Stimulated activated naive CD8-positive, alpha-beta T cell treated with anti-CD3 and anti-CD28 coated beads, Interleukin-15, amount 100 ng/mL, for 72 hours (primary cell): ENCODE measurements around the gene CDH24.

Experiments
- ATAC-seq: fragments of 150-1000 bp; cut with Tn5 transposase; 2 replicates; pipeline ENCODE4 v1.10.0; 2021; ENCODE audit warnings: mild to moderate bottlenecking, moderate library complexity
- DNase-seq, 2 donors: peaks; one replicate each; pipeline ENCODE4 v3.0.0; 2021 to 2022
- H3K27ac Mint-ChIP-seq, 2 donors: one replicate each; pipeline ENCODE4 v1.8.0; 2022; ENCODE audit warnings: mild to moderate bottlenecking in 2 of 2, mixed read lengths in 2 of 2, moderate library complexity in 2 of 2
- H3K27me3 Mint-ChIP-seq: one replicate; pipeline ENCODE4 v1.8.0; 2022; ENCODE audit warnings: mixed read lengths
- H3K4me1 Mint-ChIP-seq: one replicate; pipeline ENCODE4 v1.8.0; 2022; ENCODE audit warnings: mild to moderate bottlenecking, mixed read lengths
- H3K4me3 Mint-ChIP-seq, 2 donors: one replicate each; pipeline ENCODE4 v1.8.0; 2022; ENCODE audit warnings: mild to moderate bottlenecking in 2 of 2, mixed read lengths in 2 of 2, moderate library complexity in 1 of 2
- H3K9me3 Mint-ChIP-seq, 2 donors: one replicate each; pipeline ENCODE4 v1.8.0; 2022; ENCODE audit warnings: mixed read lengths in 2 of 2

The CDH24 gene, protein sequence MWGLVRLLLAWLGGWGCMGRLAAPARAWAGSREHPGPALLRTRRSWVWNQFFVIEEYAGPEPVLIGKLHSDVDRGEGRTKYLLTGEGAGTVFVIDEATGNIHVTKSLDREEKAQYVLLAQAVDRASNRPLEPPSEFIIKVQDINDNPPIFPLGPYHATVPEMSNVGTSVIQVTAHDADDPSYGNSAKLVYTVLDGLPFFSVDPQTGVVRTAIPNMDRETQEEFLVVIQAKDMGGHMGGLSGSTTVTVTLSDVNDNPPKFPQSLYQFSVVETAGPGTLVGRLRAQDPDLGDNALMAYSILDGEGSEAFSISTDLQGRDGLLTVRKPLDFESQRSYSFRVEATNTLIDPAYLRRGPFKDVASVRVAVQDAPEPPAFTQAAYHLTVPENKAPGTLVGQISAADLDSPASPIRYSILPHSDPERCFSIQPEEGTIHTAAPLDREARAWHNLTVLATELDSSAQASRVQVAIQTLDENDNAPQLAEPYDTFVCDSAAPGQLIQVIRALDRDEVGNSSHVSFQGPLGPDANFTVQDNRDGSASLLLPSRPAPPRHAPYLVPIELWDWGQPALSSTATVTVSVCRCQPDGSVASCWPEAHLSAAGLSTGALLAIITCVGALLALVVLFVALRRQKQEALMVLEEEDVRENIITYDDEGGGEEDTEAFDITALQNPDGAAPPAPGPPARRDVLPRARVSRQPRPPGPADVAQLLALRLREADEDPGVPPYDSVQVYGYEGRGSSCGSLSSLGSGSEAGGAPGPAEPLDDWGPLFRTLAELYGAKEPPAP

DNA sequence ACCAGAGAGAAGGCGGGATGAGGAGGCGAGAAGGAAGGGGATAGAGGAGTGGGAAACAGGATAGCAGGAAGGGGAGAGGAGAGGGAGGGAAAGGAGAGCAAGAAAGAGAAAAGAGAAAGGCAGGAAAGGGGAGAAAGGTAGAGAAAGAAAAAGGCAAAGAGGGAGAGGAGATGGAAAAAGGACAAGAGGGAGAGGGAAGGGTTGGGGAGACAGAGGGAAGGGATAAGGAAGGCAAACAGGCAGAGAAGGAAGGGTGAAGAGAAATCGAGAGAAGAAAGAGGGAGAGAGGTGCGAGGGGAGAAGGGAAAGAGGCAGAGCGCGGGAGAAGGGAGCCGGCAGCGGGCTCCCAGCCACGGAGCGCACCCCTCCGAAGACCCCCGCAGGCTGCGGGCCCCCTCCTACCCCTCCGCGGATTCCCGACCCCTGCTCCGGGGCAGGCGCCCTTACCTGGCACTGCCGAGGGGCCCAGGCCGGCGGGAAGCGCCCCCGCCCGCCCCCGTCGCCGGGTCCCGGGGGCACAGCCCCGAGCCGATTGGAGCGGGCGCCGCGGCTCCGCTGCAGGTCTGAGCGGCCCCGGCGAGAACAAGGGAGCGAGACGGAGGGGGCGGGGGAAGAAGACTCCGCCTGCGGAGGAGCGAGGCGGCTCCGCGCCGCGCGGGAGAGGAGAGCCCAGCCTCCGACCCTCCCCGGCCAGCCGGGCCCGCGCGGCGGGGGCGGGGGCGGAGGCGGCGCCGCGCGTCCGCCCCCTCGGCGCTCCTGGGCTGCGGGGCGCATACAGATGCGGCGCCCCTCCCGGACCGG is at the start of gene CDH24:
Gene CDH24, minus strand, starts transcription at position 565 of the 801 bp plus-strand sequence. CDS start 1,787 bp downstream, outside the sequence.
- Mint-ChIP-seq H3K9me3 (no peaks in the 10 kb centered on the region), H3K4me1 (peaks cover 32% of the 10 kb centered on the region), H3K27me3 (peaks cover 17% of the 10 kb centered on the region), H3K4me3 (peak within 1 kb of the TSS; percentile 82 to 84), H3K27ac (peak within 1 kb of the TSS; percentile 41 to 81)
- ATAC-seq (peak; percentile 74), DNase-seq (peak; percentile 68 to 80)

DNA sequence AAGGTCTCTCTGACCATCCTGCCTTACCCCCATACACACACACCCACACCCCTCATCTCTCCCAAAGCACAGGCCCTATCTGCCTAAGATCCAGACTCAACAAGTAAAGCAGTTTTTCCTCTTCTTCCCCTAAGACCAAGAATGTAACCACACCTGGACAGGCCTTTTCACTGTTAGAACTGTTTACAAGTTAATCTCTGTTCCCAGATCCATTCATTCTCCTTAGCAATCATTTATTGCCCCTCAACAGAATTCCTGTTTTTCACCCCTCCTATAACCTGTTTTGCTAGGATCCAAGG is 49.4 kb upstream of the CDH24 start:
- H3K4me1 Mint-ChIP-seq, result no peaks in the 10 kb centered on the region
- H3K27ac Mint-ChIP-seq, result no peak overlapping the region
- no peak for ATAC-seq
- H3K27me3 Mint-ChIP-seq, result no peaks in the 10 kb centered on the region
- no peak for DNase-seq
- no peak overlapping the region for H3K4me3 Mint-ChIP-seq
- no peaks in the 10 kb centered on the region for H3K9me3 Mint-ChIP-seq

DNA sequence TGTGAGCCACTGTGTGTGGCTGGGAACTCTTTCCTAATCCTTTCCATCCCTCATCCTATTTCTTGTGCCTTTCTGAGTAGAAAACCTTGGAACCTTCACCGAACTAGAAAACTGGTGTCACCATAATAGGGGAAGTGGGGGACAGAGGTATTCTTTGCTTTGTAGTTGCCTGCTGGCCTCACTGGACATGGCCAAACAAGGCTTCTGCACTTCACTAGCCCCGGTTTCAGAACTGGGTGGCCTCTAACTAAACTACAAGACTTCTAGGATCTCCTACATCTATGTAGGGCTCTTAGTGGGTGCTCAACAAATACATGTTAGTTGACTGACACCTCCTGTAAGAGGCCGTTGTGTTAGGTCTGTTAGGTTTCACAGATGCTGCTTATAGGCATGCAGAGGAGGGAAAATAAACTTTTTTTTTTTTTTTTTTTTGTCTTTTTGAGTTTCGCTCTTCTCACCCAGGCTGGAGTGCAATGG is 48.1 kb upstream of the CDH24 start:
- DNase-seq (no peak), ATAC-seq (no peak)
- Mint-ChIP-seq H3K27me3 (no peaks in the 10 kb centered on the region), H3K9me3 (no peaks in the 10 kb centered on the region), H3K4me3 (no peak overlapping the region), H3K4me1 (no peaks in the 10 kb centered on the region), H3K27ac (no peak overlapping the region)

DNA sequence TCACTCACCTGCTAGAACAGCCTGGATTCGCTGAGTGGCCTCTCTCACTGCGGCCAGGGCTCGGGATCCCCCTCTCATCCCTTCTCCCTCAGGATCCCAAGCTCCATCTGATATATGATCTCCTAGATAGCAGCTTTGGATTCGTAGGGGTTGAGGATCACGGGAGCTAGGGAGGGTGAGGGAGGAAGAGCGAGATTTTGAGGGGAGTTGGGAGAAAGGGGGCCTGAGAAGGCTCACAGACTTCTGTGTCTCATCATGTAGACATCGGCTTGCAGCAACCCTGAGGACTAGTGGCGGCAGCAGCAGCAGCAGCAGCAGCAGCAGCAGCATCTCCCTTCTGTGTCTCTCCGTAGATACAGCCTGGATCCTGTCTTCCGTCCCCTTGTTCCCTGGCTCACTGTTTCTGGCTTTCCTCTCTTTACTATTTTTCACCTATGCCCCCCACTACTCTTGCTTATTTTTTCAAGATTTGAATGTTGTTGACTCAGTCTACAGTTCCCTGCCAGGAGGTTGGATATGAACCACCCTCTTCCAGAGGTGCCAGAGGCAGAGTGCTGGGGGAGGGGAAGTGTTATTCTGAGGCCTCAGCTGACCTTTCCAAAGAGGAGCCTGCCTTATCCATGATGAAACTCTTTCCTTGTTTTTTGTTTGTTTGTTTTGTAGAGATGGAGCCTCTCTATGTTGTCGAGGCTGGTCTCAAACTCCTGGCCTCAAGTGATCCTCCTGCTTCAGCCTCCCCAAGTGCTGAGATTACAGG is 47.4 kb upstream of the CDH24 start, which contains the start of gene CIROP:
Gene CIROP, minus strand, starts transcription at position 399 of the 757 bp plus-strand sequence. Its CDS starts 69 bp downstream, at position 330.
- H3K4me3 Mint-ChIP-seq, result no peak within 1 kb of the TSS
- H3K27ac Mint-ChIP-seq, result no peak within 1 kb of the TSS
- ATAC-seq, result no peak
- no peaks in the 10 kb centered on the region for H3K9me3 Mint-ChIP-seq
- H3K4me1 Mint-ChIP-seq, result no peaks in the 10 kb centered on the region
- H3K27me3 Mint-ChIP-seq, result no peaks in the 10 kb centered on the region
- DNase-seq, result no peak

DNA sequence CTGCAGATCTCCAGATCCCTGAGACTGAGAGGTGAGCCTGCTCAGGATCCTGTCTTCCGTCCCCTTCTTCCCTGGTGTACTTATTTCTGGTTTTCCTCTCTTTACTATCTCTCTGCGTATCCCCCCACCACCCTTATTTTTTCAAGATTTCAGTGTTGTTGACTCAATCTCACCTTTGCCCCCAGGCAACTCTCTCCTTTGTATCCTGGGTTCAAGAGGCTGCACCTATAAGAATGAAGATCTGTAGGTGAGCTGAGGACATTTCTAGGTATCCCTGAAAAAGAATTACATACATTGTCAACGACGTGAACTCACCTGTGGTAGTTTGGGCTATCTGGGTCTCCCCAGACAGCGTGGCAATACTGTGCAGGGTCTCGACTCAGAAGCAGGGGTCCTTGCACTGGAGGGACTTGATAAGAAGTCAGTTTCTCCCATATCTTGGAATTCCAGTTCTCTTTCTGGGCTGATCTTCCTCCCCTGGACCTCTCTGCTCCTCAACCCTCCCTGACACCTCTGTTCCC is 46.8 kb upstream of the CDH24 start:
- Mint-ChIP-seq H3K9me3 (no peaks in the 10 kb centered on the region), H3K27ac (no peak overlapping the region), H3K4me1 (no peaks in the 10 kb centered on the region), H3K4me3 (no peak overlapping the region), H3K27me3 (no peaks in the 10 kb centered on the region)
- DNase-seq, result no peak
- no peak for ATAC-seq

DNA sequence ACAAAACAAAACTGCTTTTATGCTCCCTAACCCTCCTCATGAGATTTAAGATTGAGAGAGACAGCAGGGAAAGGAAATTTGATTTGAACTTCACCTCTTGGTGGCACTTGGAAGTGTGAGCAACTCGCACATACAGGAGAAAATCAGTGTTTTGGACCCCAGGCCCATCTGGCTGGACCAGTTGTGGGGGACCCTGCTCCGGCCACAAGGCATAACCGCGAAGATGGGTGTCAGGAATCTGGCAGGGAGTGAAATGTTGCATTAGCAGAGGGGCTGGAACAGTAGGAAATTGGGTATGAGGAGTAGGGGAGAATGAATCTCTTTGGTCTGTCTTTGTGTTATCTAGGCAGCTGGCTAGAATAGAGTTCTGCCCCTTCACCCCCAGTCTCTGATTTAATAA is 46.3 kb upstream of the CDH24 start:
- DNase-seq (no peak), ATAC-seq (no peak)
- Mint-ChIP-seq H3K4me3 (no peak overlapping the region), H3K27me3 (no peaks in the 10 kb centered on the region), H3K9me3 (no peaks in the 10 kb centered on the region), H3K27ac (no peak overlapping the region), H3K4me1 (no peaks in the 10 kb centered on the region)

DNA sequence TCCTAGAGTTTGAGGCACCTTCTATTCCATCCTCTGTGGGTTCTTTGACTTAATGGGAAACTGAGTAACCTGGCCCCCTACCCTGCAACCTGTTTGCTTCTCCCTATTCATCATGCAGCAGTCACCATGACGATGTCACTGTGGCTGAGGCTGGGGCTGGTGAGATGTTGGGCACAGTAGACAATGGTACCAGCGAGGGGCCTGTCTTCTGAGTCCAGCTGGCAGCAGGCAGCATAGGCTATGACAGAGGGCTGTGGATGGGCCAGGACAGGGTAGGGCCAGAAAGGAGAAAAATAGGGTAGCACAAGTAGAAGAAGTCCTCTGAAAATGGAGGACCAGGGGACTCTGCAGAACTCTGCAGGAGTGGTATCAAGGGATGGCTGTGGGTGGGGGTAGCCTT is 45.5 kb upstream of the CDH24 start:
- Mint-ChIP-seq H3K4me3 (no peak overlapping the region), H3K27ac (no peak overlapping the region), H3K9me3 (no peaks in the 10 kb centered on the region), H3K4me1 (peaks cover under 1% of the 10 kb centered on the region), H3K27me3 (no peaks in the 10 kb centered on the region)
- no peak for DNase-seq
- ATAC-seq, result no peak

DNA sequence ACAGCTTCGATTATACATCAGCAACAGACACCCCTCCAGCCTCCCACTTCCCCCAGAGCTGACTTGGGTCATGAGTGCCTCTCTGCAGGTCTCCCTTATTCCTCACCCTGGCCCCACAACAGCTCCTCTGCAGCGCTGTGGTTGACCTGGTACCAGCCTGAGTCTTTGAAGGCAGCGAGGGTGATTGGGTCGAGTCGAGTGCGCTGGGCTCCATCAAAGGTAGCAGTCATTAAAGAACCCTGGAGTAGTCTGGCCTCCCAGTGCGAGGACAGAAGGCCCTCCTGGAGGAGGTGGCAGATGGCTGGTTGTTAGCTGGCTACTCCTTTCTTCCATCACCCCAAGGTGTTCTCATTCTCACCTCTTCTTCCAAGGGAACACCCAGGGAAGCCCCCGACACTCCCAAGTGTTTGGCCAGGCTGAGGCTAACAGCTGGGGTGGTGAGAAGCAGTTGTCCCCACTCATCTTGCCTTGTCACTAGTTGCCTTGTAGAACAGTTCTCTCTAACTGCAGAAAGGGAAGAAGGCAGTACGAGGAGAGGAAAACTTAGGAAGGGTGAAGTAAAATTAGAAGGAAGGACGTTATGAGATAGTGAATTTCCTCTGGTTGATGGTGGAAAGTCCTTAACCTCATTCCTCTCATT is 44.8 kb upstream of the CDH24 start:
- H3K4me3 Mint-ChIP-seq, result no peak overlapping the region
- ATAC-seq, result no peak
- no peaks in the 10 kb centered on the region for H3K27me3 Mint-ChIP-seq
- no peaks in the 10 kb centered on the region for H3K9me3 Mint-ChIP-seq
- no peak for DNase-seq
- no peak overlapping the region for H3K27ac Mint-ChIP-seq
- H3K4me1 Mint-ChIP-seq, result peaks cover 8% of the 10 kb centered on the region

DNA sequence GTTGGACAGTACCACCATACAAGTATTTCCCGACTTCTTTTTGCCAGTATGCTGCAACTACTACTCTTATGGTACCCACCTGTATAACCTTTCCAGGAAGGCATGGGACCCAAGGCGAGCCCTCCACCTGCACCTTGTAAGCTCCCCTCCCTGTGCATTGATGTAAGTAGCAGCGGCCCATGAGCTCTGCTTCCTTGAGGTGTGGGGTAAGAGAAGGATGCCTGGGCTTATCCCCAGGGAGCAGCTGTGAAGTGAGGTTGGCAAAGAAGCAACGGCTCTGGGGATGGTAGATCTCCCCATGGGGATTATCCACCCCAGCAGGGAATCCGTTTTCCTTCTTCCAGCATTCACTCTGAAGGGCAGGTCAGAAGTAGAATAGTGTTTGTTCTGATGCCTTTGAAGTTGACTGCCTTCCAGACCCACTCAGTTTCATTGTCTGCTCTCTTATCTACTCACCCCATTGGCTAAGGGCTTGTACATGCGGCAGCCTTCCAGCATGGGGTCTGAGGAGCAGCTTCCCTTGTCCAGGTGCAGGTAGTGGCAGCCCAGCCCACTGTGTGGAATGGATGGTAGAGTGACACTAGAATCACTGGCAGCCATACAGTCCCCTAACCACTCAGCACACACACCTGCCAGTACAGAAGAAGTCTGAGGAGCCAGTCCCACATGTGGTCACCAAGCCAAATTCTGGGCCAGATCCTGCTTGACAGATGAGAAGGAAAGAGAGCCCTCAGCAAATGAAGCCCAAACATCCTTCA is 44.1 kb upstream of the CDH24 start:
- Mint-ChIP-seq H3K27ac (peak overlapping the region in 1 of 2 donors; percentile 49), H3K4me3 (no peak overlapping the region), H3K4me1 (peaks cover 15% of the 10 kb centered on the region), H3K9me3 (no peaks in the 10 kb centered on the region), H3K27me3 (no peaks in the 10 kb centered on the region)
- ATAC-seq (no peak), DNase-seq (no peak)

DNA sequence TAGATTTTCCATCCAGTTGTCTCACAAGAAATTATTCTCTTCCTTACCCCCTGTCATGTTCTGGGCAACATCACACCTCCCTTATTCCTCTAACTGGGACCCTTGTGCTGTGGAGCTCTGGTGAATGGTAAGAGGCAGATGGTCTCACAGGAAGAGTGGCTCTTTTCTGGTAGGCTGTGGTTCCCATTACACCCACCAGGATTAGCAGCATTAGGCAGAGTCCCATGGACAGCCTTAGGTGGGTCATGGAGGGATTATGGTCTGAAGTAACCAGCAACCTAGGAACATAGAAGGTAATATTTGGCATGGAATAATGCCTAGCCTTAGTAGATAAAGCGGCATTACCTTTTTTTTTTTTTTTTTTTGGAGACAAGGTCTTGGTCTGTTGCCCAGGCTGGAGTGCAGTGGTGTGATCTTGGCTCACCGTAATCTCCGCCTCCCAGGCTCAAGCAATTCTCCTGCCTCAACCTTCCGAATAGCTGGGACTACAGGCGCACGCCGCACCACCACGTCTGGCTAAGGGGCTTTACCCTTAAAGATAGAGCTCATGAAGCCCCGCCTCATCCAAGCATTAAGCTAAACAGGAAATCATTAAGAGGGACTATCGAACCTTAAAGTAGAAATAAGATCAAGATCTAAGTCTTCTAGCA is 42.0 kb upstream of the CDH24 start:
- no peak for ATAC-seq
- no peak for DNase-seq
- Mint-ChIP-seq H3K4me1 (peaks cover 16% of the 10 kb centered on the region), H3K9me3 (no peaks in the 10 kb centered on the region), H3K4me3 (no peak overlapping the region), H3K27me3 (no peaks in the 10 kb centered on the region), H3K27ac (no peak overlapping the region)

DNA sequence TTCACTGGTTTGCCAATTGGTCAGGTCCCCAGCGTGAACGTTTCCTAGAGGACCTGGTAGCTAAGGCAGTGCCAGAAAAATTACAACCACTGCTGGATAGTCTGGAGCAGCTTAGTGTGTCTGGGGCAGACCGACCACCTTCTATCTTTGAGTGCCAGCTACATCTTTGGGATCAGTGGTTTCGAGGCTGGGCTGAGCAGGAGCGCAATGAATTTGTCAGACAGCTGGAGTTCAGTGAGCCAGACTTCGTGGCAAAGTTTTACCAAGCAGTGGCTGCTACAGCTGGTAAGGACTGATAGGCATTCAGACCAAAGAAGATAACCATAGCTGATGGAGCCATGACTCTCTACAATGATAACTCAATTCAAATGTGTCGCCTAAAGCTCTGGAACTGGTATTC is 40.5 kb upstream of the CDH24 start:
- H3K27ac Mint-ChIP-seq, result no peak overlapping the region
- H3K4me3 Mint-ChIP-seq, result no peak overlapping the region
- no peak for ATAC-seq
- no peak for DNase-seq
- no peaks in the 10 kb centered on the region for H3K9me3 Mint-ChIP-seq
- H3K4me1 Mint-ChIP-seq, result peaks cover 16% of the 10 kb centered on the region
- no peaks in the 10 kb centered on the region for H3K27me3 Mint-ChIP-seq

DNA sequence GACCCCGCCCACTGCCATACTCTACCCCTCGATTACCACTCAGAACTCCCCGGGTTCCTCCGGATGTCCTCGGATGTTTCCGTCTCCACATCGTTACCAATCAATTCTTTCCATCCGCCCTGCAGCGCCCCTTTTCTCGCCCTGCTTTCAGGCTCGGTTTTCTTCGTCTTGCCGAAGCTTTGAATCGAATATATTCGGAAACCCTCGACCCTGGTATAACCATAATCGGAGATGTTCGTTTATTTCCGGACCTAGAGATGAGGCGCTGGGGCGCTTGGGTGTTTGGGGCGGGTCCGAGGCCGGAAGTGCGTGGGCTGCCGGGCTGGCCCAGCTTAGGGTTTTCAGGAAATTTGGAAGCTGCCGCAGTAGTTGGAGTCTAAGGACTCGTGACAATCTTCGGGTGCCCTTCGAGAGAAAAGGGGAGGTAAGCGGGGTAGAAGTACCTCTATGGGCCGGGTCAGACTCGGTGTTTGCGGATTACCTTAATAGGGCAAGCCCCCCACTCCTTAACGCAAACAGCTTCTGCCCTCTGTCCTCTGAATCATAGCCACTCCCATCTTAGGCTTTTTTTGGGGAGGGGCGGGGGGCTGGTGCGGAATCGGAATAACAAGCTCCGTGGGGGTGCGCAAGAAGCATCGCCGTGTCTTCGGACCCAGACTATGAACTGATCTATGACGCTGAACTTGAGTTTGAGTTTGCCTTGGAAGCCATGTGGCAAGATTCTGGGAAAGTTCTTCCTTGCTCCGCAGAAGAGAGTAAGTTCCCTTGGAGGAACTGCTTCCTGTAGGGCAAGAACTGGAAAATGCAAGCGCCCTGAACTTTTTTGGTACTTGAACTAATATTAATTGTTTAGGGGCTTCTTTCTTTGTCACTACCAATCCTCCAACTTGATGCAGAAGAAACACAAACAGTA is 38.1 kb upstream of the CDH24 start, which contains the start of gene C14orf119:
Gene C14orf119, plus strand, starts transcription at position 310 of the 913 bp plus-strand sequence. CDS start 2,154 bp downstream, outside the sequence.
- peaks cover 22% of the 10 kb centered on the region for H3K4me1 Mint-ChIP-seq
- H3K4me3 Mint-ChIP-seq, result no peak within 1 kb of the TSS
- no peaks in the 10 kb centered on the region for H3K9me3 Mint-ChIP-seq
- ATAC-seq (peak; percentile 94), DNase-seq (peak; percentile 99 to 100)
- no peaks in the 10 kb centered on the region for H3K27me3 Mint-ChIP-seq
- H3K27ac Mint-ChIP-seq, result no peak within 1 kb of the TSS
